T-cell (primary cell): ENCODE measurements around the gene SPRYD3. TPM values are rescaled to one million over a fixed set of nuclear protein-coding genes. Genes with fewer than 3 reads are reported as not detected.

ENCODE experiments used
- ATAC-seq, 4 experiments: fragments of 200-7000 bp in 3 of 4; fragments of 150-1000 bp in 1 of 4; cut with Tn5 transposase; replicated peaks in 1 of 4; 1 replicate in 3 of 4; 2 replicates in 1 of 4; pipeline ENCODE4 v1.10.0; 2021; ENCODE audit warnings: moderate library complexity in 3 of 4, mild to moderate bottlenecking in 2 of 4, moderate number of reproducible peaks in 1 of 4
- CTCF ChIA-PET, 2 donors: fragments of 300-600 bp; sonication (Branson Sonifier 250); formaldehyde crosslinking; loops; one replicate each; lab custom pipeline; 2022; ENCODE audit warnings: antibody characterized with exemption in 2 of 2; lab: Charles Lee
- POLR2A ChIA-PET, 2 donors: fragments of 300-600 bp; sonication (Branson Sonifier 250); formaldehyde crosslinking; loops; one replicate each; lab custom pipeline; 2022; ENCODE audit warnings: antibody characterized with exemption in 2 of 2; lab: Charles Lee
- DNase-seq, 35 experiments: peaks; one replicate each; pipeline versions ENCODE4 v3.0.0 to v3.0.0-alpha.2; 2013 to 2023
- H3K27ac ChIP-seq: one replicate; pipeline ENCODE4 v1.5.1; 2013; ENCODE audit warnings: low read length
- H3K27me3 ChIP-seq, 2 experiments: replicated peaks in 1 of 2; 1 replicate in 1 of 2; 2 replicates in 1 of 2; pipeline versions ENCODE4 v1.6.1 to v1.7.0; 2013; ENCODE audit warnings: low read length in 1 of 2, mixed read lengths in 1 of 2; ENCODE audit not compliant: control insufficient read depth in 2 of 2, insufficient read depth in 2 of 2; ENCODE audit errors: extremely low read depth in 1 of 2
- H3K36me3 ChIP-seq, 2 donors: 1 replicate in 1 of 2; 2 replicates in 1 of 2; pipeline versions ENCODE4 v1.6.1 to v1.7.0; 2013; ENCODE audit warnings: low read length in 1 of 2; ENCODE audit not compliant: control insufficient read depth in 2 of 2, insufficient read depth in 1 of 2; ENCODE audit errors: extremely low read depth in 1 of 2
- H3K4me1 ChIP-seq, 2 experiments: 1 replicate in 1 of 2; 2 replicates in 1 of 2; pipeline versions ENCODE4 v1.6.1 to v1.7.0; 2013; ENCODE audit warnings: low read length in 2 of 2, mixed read lengths in 1 of 2; ENCODE audit not compliant: insufficient read depth in 2 of 2, control insufficient read depth in 1 of 2; ENCODE audit errors: extremely low read depth in 1 of 2
- H3K4me3 ChIP-seq, 2 donors: 1 replicate in 1 of 2; 2 replicates in 1 of 2; pipeline versions ENCODE4 v1.5.1 to v1.7.0; 2013; ENCODE audit warnings: mild to moderate bottlenecking in 2 of 2, low read length in 1 of 2, moderate library complexity in 1 of 2; ENCODE audit not compliant: control insufficient read depth in 1 of 2; ENCODE audit errors: extremely low read depth in 1 of 2
- H3K9me3 ChIP-seq: 2 replicates; pipeline ENCODE4 v1.7.0; 2013
- H3K27ac Mint-ChIP-seq, 2 donors: one replicate each; pipeline ENCODE4 v1.8.0; 2020 to 2021; ENCODE audit warnings: mild to moderate bottlenecking in 2 of 2, mixed read lengths in 2 of 2
- H3K27me3 Mint-ChIP-seq, 2 donors: one replicate each; pipeline ENCODE4 v1.8.0; 2021 to 2022; ENCODE audit warnings: mixed read lengths in 2 of 2
- H3K36me3 Mint-ChIP-seq: one replicate; pipeline ENCODE4 v1.8.0; 2021; ENCODE audit warnings: mixed read lengths
- H3K4me1 Mint-ChIP-seq, 3 donors: one replicate each; pipeline ENCODE4 v1.8.0; 2020 to 2022; ENCODE audit warnings: mixed read lengths in 3 of 3, mild to moderate bottlenecking in 1 of 3
- H3K4me3 Mint-ChIP-seq, 3 donors: one replicate each; pipeline ENCODE4 v1.8.0; 2020 to 2022; ENCODE audit warnings: mild to moderate bottlenecking in 3 of 3, mixed read lengths in 3 of 3, moderate library complexity in 3 of 3
- H3K9me3 Mint-ChIP-seq, 3 donors: one replicate each; pipeline ENCODE4 v1.8.0; 2020 to 2022; ENCODE audit warnings: mixed read lengths in 3 of 3
- WGBS: methylation state at CpG from one replicate; pipeline ENCODE4 v1.1.5; 2013; ENCODE audit warnings: missing lambda C conversion rate; ENCODE audit not compliant: insufficient coverage; 5-methylcytosine and 5-hydroxymethylcytosine counted together
- total RNA-seq, 35 experiments: library from RNA in 6 of 35; stranded (reverse) in 6 of 35; fragments of 120-200 nt in 1 of 35; gene quantifications; one replicate each; pipeline versions ENCODE4 v1.2.1 to v1.2.4 and lab custom pipeline; 2013 to 2026

The SPRYD3 gene
- total RNA-seq, 5 donors from 2014 or later (not counting 1 experiment from before 2014, with no cell fraction given), result 29.3 to 65.0 (median 58.2) TPM

DNA sequence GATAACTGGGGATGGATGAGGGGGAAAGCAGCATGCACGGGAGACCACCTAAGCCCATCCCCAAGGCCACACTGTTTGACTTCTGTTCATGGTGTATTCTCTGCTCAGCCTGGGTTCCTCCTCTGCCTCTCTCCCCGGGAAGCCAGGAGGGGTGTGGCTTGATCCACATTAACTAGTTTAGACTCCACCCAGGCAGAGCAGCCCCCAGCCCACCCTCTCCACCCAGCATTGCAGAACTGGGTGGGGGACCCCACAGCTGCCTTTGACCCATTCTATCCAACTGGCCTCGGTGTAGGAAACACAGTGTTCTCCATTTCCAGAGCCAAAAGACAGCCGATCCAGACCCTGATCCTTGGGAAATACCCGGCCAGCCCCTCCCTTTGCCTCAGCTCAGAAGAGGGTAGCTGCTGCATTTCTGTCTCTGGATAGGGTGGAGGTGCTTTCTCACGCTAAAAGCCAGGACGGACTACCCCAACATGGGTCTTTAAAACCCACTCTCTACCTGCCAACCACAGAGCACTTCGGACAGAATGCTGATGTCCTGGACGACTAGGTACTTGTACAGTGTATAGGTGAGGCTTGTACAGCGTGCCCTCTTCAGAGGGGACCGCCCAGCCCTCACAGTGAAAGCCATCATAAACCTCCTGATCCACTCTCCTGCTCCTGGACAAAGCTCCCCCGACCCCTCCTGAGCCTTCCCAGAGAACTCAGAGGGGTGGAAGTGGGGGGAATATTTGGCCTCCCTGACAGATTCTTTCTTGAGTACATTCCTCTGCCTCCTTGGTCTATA is 9.4 kb downstream of the SPRYD3 start:
- H3K27ac Mint-ChIP-seq, result peak overlapping the region; percentile 27 to 28
- Histone ChIP-seq H3K9me3 (no peaks in the 10 kb centered on the region), H3K4me3 (no peak overlapping the region), H3K4me1 (peaks cover 0 to 5% of the 10 kb centered on the region in 2 experiments), H3K27me3 (no peaks in the 10 kb centered on the region), H3K36me3 (peaks cover 12 to 78% of the 10 kb centered on the region in 2 donors), H3K27ac (no peak overlapping the region)
- ChIA-PET POLR2A (no interaction called here), CTCF (no interaction called here)
- no peak for ATAC-seq
- H3K36me3 Mint-ChIP-seq, result peaks cover 43% of the 10 kb centered on the region
- no peaks in the 10 kb centered on the region for H3K27me3 Mint-ChIP-seq
- 94% methylated on average over 2 of the region's 12 CpGs for WGBS
- H3K9me3 Mint-ChIP-seq, result no peaks in the 10 kb centered on the region
- no peak overlapping the region for H3K4me3 Mint-ChIP-seq
- no peak for DNase-seq
- peaks cover 25 to 29% (median 26%) of the 10 kb centered on the region in 3 donors for H3K4me1 Mint-ChIP-seq

- Histone ChIP-seq H3K9me3 (no peaks in the 10 kb centered on the region), H3K27ac (no peak overlapping the region), H3K4me3 (no peak overlapping the region), H3K27me3 (no peaks in the 10 kb centered on the region), H3K36me3 (peaks cover 12 to 77% of the 10 kb centered on the region in 2 donors), H3K4me1 (peaks cover 0 to 5% of the 10 kb centered on the region in 2 experiments)
- Mint-ChIP-seq H3K4me1 (peaks cover 16 to 24% (median 20%) of the 10 kb centered on the region in 3 donors), H3K4me3 (no peak overlapping the region), H3K27me3 (no peaks in the 10 kb centered on the region), H3K9me3 (no peaks in the 10 kb centered on the region), H3K27ac (peak overlapping the region; percentile 27 to 28), H3K36me3 (peaks cover 42% of the 10 kb centered on the region)
- WGBS, result 89% methylated on average over 3 of the region's 15 CpGs
- ChIA-PET POLR2A (no interaction called here), CTCF (interaction anchor here in 1 of 2 donors (0.5 to 3.8 kb wide), 2 partner anchors 29 to 354 kb away, joined by 4 to 25 read pairs; partner anchors contain the start of gene IGFBP6)
- no peak for ATAC-seq
- DNase-seq, result no peak
Observed at GRCh38 chr12:53068811-53069585, 10.2 kb downstream of the SPRYD3 start.

DNA sequence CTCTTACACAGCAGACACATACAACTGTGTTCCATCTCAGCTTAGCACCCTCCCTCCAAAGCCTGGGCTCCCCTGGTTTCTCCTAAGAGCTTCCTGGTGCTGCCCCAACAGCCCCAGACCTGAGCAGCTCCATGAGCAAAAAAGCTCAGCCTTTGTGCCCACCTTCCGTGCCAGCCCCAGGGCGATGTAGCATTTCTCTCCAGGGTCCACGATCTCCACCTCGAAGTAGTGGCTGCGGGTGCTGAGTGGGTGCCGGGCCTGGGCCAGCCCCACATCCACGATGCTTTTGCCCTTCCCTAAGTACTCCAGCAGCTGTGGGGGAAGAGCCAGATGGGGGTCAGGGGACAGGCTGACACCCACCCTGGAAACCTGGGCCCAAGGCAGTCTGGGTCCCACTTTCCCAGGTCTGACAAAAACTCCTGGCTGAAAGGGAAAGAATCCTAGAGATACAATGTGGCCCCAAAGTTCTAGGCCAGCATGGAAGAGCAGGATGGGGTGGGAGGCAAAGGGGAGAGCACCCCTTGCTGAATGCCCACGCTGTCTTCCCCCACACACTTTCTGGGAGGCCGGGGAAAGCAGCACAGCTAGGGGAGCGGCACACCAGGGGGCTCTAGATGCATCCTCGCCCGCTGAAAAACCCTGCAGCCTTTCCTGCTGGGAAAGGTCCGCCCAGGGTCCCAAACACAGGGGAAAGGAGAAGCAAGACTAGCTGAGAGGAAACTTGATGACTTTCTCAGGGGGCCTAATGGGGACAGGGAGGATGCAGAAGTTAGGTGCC is 11.0 kb downstream of the SPRYD3 start:
- peak overlapping the region in 1 of 2 donors; percentile 39 for H3K27ac Mint-ChIP-seq
- 100% methylated on average over 9 of the region's 13 CpGs for WGBS
- no peak overlapping the region for H3K27ac ChIP-seq
- H3K4me3 ChIP-seq, result no peak overlapping the region
- peaks cover 0 to 5% of the 10 kb centered on the region in 2 experiments for H3K4me1 ChIP-seq
- no peak overlapping the region for H3K4me3 Mint-ChIP-seq
- no peaks in the 10 kb centered on the region for H3K27me3 ChIP-seq
- ChIA-PET POLR2A (interaction anchor here in 1 of 2 donors (0.6 kb wide), 1 partner anchor 33 kb away, joined by 17 read pairs; no protein-coding TSS in a partner anchor), CTCF (interaction anchor here (0.5 to 3.8 kb wide), 6 partner anchors 11 to 355 kb away, joined by 3 to 25 read pairs (median 4); partner anchors contain the start of genes IGFBP6 (in 1 of the 2) and SPRYD3 (in 1 of the 2))
- no peaks in the 10 kb centered on the region for H3K9me3 ChIP-seq
- ATAC-seq (no peak), DNase-seq (no peak)
- H3K4me1 Mint-ChIP-seq, result peaks cover 13 to 22% (median 18%) of the 10 kb centered on the region in 3 donors
- H3K27me3 Mint-ChIP-seq, result no peaks in the 10 kb centered on the region
- H3K9me3 Mint-ChIP-seq, result no peaks in the 10 kb centered on the region
- peaks cover 42% of the 10 kb centered on the region for H3K36me3 Mint-ChIP-seq
- peaks cover 12 to 77% of the 10 kb centered on the region in 2 donors for H3K36me3 ChIP-seq

DNA sequence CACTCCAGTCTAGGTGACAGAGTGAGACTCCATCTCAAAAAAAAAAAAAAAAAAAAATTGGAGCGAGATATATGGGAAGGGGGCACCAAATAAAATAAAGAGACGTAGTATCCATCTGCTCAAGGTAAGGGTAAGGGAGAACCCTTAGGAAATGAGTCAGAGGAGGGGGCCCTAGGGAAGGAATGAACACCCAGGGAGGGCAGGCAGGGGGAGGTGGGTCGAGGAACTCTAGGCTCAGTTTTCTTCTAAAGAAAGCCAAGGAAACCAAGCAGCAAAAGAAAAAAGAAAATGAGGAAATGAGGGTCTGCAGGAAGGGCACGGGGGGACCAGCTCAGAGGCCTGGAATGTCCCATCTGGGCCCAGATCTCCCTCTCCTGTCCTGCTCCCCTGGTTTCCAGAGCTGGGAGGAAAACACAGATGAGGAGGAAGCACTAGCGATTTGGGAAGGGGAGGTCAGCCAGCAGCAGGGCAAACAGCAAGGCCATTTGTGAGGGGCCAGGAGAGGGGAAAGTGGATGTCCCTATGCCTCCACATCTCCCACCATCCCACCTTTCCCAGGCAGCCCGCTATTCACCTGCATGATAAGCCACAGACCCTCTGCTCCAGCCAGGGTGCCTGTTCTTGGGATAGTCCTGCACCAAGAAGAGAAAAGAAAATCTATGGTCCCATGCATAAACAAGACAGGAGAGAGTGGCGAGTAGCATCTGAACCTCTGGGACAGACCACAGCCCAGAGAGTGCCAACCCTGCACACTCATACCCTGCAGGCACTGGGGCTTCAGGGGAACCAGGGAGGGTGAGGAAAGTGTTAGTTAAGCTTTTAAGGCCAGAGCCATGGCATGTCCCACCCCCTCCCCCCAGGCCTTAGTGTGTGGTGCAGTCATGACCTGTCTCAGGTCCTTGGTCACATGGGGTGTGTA is 11.9 kb downstream of the SPRYD3 start:
- 95% methylated on average over 2 of the region's 7 CpGs for WGBS
- peaks cover 33% of the 10 kb centered on the region for H3K36me3 Mint-ChIP-seq

More for the DNA sequence above, 11.9 kb downstream of the SPRYD3 start:
- Histone ChIP-seq H3K4me3 (no peak overlapping the region), H3K27me3 (no peaks in the 10 kb centered on the region), H3K4me1 (peaks cover 0 to 5% of the 10 kb centered on the region in 2 experiments), H3K36me3 (peaks cover 12 to 69% of the 10 kb centered on the region in 2 donors), H3K27ac (no peak overlapping the region), H3K9me3 (no peaks in the 10 kb centered on the region)
- Mint-ChIP-seq H3K4me3 (no peak overlapping the region), H3K27me3 (no peaks in the 10 kb centered on the region), H3K9me3 (no peaks in the 10 kb centered on the region), H3K4me1 (peaks cover 13 to 17% (median 13%) of the 10 kb centered on the region in 3 donors), H3K27ac (peak overlapping the region in 1 of 2 donors; percentile 61)
- ChIA-PET POLR2A (interaction anchor here (0.6 to 1.0 kb wide), 2 partner anchors 32 to 254 kb away, joined by 3 to 17 read pairs; partner anchors contain the start of gene AAAS (in 1 of the 2)), CTCF (interaction anchor here (0.5 to 3.8 kb wide), 8 partner anchors 12 to 173 kb away, joined by 3 to 25 read pairs (median 5); partner anchors contain the start of genes IGFBP6 (in 1 of the 2), SOAT2 (in 1 of the 2) and SPRYD3 (in 1 of the 2))
- ATAC-seq (no peak), DNase-seq (no peak)
